ENCODE data around the gene APOA5. TPM values are rescaled to one million over a fixed set of nuclear protein-coding genes. Genes with fewer than 3 reads are reported as not detected.

Gene APOA5
- total and polyA plus RNA-seq, 2 of the 13 experiments (the other 11 are each of a cell fraction or from before 2014, with no cell fraction given): 44.0 to 49.1 TPM

GRCh38 chr11:116792144-116792868 lies 627 bp upstream of the APOA5 start (continued):
- TF ChIP-seq, protein P1, sequence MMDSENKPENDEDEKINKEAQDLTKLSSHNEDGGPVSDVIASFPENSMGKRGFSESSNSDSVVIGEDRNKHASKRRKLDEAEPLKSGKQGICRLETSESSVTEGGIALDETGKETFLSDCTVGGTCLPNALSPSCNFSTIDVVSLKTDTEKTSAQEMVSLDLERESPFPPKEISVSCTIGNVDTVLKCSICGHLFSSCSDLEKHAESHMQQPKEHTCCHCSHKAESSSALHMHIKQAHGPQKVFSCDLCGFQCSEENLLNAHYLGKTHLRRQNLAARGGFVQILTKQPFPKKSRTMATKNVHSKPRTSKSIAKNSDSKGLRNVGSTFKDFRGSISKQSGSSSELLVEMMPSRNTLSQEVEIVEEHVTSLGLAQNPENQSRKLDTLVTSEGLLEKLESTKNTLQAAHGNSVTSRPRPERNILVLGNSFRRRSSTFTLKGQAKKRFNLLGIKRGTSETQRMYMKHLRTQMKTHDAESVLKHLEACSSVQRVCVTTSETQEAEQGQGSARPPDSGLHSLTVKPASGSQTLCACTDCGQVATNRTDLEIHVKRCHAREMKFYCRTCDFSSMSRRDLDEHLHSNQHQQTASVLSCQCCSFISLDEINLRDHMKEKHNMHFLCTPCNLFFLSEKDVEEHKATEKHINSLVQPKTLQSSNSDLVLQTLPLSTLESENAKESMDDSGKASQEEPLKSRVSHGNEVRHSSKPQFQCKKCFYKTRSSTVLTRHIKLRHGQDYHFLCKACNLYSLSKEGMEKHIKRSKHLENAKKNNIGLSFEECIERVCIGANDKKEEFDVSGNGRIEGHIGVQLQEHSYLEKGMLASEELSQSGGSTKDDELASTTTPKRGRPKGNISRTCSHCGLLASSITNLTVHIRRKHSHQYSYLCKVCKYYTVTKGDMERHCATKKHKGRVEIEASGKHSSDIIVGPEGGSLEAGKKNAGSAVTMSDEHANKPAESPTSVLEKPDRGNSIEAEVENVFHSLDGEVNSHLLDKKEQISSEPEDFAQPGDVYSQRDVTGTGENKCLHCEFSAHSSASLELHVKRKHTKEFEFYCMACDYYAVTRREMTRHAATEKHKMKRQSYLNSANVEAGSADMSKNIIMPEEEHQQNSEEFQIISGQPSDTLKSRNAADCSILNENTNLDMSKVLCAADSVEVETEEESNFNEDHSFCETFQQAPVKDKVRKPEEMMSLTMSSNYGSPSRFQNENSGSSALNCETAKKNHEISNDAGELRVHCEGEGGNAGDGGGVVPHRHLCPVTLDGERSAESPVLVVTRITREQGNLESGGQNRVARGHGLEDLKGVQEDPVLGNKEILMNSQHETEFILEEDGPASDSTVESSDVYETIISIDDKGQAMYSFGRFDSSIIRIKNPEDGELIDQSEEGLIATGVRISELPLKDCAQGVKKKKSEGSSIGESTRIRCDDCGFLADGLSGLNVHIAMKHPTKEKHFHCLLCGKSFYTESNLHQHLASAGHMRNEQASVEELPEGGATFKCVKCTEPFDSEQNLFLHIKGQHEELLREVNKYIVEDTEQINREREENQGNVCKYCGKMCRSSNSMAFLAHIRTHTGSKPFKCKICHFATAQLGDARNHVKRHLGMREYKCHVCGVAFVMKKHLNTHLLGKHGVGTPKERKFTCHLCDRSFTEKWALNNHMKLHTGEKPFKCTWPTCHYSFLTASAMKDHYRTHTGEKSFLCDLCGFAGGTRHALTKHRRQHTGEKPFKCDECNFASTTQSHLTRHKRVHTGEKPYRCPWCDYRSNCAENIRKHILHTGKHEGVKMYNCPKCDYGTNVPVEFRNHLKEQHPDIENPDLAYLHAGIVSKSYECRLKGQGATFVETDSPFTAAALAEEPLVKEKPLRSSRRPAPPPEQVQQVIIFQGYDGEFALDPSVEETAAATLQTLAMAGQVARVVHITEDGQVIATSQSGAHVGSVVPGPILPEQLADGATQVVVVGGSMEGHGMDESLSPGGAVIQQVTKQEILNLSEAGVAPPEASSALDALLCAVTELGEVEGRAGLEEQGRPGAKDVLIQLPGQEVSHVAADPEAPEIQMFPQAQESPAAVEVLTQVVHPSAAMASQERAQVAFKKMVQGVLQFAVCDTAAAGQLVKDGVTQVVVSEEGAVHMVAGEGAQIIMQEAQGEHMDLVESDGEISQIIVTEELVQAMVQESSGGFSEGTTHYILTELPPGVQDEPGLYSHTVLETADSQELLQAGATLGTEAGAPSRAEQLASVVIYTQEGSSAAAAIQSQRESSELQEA (CRISPR knock-in tag; IDR thresholded peaks at IDR 0.05; ENCODE audit: not compliant biosample characterization): no peak
- TF ChIP-seq ELF3 (CRISPR knock-in tag; IDR thresholded peaks at IDR 0.05): no peak; the same call in 1 of the 2 replicates
- TF ChIP-seq JDP2 (CRISPR knock-in tag; IDR thresholded peaks at IDR 0.05; ENCODE audit: borderline replicate concordance): no peak; the same call in 1 of the 2 replicates
- 0 out of 2 replicates have a peak, but pooled peaks have one; percentile 6 for TF ChIP-seq ELF1 (CRISPR knock-in tag; IDR thresholded peaks at IDR 0.05)
- TF ChIP-seq HOXA3 (CRISPR knock-in tag; IDR thresholded peaks at IDR 0.05): peak; percentile 44
- no peak for TF ChIP-seq ZNF383 (CRISPR knock-in tag; IDR thresholded peaks at IDR 0.05; ENCODE audit: borderline replicate concordance)
- no peak for TF ChIP-seq CHCHD3 (CRISPR knock-in tag; IDR thresholded peaks at IDR 0.05)
- no peak for TF ChIP-seq ZSCAN29 (CRISPR knock-in tag; conservative IDR thresholded peaks at IDR 0.05)
- TF ChIP-seq ZKSCAN8 (CRISPR knock-in tag; IDR thresholded peaks at IDR 0.05; ENCODE audit: borderline replicate concordance): peak; percentile 43; the same call in 1 of the 2 replicates
- no peak for TF ChIP-seq SP1 (IDR thresholded peaks at IDR 0.05)
- TF ChIP-seq SP1 (CRISPR knock-in tag; IDR thresholded peaks at IDR 0.05): no peak
- TF ChIP-seq GATAD2A (CRISPR knock-in tag; IDR thresholded peaks at IDR 0.05): peak; percentile 91
- TF ChIP-seq, protein P2, sequence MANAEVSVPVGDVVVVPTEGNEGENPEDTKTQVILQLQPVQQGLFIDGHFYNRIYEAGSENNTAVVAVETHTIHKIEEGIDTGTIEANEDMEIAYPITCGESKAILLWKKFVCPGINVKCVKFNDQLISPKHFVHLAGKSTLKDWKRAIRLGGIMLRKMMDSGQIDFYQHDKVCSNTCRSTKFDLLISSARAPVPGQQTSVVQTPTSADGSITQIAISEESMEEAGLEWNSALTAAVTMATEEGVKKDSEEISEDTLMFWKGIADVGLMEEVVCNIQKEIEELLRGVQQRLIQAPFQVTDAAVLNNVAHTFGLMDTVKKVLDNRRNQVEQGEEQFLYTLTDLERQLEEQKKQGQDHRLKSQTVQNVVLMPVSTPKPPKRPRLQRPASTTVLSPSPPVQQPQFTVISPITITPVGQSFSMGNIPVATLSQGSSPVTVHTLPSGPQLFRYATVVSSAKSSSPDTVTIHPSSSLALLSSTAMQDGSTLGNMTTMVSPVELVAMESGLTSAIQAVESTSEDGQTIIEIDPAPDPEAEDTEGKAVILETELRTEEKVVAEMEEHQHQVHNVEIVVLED (CRISPR knock-in tag; IDR thresholded peaks at IDR 0.05; ENCODE audit: borderline replicate concordance): no peak; the same call in 1 of the 2 replicates
- TF ChIP-seq ZNF142 (CRISPR knock-in tag; IDR thresholded peaks at IDR 0.05): no peak

Data from HepG2 (cell line).